ENCODE measurements around the gene PRKCH.

GRCh38 chr14:61472011-61472672 lies 150.8 kb downstream of the PRKCH start:
- TF ChIP-seq CTCF (IDR thresholded peaks at IDR 0.05; ENCODE audit: low read depth, low read length): no peak
- TF ChIP-seq MAX (IDR thresholded peaks at IDR 0.05; ENCODE audit: low read depth, low read length): peak; percentile 78
- TF ChIP-seq POLR2A (IDR thresholded peaks at IDR 0.05; ENCODE audit: extremely low read depth, insufficient read length): no peak
- peak; percentile 81 for TF ChIP-seq MYC (IDR thresholded peaks at IDR 0.05; ENCODE audit: low read depth, low read length)

Data from NB4 (cell line).